GM19025 (cell line): ENCODE measurements around the gene TBL1XR1.
"Not testable (repeated sequence)": the region's sequence is repeated elsewhere in the genome, so short reads cannot be mapped to it uniquely, and the experiment has no call there.

ENCODE experiments used
- ATAC-seq: cut with Tn5 transposase; IDR thresholded peaks from one replicate; pipeline ENCODE4 v1.9.1; 2021; ENCODE audit warnings: mild to moderate bottlenecking, low read depth, moderate library complexity; ENCODE audit not compliant: unreplicated experiment

The TBL1XR1 gene

DNA sequence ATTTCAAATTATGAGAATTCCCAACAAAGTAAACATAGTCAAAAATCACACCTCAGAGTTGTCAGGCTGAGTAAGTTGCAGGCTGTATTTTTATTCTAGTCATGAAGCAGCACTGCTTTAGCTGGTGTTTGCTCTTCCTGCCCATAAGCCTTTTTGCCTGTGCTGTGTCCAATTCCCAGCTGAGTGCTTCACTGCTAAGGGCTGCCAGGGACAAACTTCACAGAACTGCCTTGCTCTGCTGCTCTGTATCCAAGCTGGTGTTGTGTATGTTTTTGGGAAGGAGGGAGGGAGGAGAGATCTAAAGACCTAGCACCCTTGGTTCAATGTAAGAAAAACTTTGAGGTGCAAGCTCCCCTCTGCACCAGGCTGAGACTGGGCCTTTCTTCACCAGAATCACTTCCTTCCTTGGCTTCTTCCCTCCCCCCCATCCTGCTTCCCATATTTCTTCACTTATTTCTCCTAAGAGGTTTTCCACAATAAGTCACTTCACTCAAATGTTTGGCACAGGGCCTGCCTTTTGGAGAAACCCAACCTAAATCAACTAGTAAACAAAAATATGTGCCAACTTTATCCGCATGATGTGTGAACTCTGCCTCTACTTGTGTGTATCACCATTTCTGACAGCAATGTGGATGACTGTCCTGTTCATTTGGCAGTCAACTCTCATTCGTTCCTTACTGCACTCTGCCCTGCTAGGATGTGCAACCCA is 156.1 kb downstream of the TBL1XR1 start:
- ATAC-seq = no peak

DNA sequence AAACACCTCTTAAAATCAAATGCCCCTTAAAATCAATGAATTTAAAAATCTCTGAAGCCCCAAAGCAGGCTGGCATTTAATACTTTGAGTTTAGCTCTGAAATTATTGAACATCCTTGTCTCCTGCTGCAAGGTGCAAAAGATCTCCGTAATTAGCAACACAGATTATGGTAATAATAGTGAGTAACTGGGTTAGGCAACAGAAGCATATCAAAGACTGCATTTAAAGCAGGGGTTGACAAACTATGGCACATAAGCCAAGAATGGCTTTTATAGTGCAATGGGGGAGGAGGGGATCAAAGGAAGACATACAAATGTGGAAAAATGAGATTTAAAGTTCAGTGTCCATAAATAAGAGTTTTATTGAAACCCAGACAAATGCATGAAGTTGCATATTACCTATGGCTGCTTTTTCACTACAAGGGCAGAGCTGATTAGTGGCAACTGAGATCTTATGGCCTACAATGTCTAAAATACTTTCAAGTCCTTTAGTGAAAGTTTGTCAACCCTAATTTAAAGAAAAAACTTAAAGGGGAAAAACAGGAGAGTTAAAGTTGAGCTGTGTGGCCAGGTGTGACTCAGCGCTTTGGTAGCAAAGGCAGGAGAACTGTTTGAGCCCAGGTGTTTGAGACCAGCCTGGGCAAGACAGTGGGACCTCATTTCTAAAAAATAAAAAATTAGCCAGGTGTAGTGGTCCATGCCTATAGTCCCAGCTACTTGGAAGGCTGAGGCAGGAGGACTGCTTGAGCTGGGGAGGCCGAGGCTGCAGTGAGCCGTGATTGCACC is 157.6 kb downstream of the TBL1XR1 start:
- no peak for ATAC-seq

DNA sequence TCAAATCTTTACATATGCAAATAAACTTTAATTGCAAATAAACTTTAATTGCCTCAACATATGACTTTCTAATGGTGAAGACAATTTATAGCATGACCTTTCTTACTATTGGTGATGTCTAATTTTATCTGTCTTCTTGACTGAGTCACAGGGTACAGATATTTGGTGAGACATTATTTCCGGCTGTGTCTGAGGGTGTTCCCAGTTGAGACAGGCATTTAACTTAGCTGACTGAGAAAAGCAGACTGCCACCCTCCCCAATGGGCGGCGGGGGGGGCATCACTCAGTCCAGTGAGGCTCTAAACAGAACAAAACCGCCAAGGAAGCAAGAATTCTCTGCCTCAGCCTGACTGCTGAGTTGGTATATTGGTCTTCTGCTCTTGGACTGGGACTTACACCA is 160.0 kb downstream of the TBL1XR1 start:
- no peak for ATAC-seq

DNA sequence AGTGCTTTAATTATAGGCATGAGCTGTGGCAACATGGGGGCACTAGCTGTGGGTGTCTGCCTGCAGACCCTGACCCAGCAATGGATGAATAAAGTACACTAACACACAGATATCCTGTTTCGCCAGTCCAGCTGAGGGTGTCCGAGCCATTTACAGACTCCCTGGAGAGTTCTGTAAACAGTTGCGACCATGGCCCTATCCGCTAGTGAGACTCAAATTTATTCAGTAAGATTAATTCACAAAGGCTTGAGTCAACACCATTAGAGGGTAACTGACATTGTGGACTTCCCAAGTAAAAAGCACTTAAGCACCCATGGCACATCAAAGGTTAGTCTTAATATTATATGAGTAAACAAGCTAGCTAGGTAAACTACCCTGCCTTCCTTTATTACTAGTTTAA is 161.6 kb downstream of the TBL1XR1 start:
- no peak for ATAC-seq

DNA sequence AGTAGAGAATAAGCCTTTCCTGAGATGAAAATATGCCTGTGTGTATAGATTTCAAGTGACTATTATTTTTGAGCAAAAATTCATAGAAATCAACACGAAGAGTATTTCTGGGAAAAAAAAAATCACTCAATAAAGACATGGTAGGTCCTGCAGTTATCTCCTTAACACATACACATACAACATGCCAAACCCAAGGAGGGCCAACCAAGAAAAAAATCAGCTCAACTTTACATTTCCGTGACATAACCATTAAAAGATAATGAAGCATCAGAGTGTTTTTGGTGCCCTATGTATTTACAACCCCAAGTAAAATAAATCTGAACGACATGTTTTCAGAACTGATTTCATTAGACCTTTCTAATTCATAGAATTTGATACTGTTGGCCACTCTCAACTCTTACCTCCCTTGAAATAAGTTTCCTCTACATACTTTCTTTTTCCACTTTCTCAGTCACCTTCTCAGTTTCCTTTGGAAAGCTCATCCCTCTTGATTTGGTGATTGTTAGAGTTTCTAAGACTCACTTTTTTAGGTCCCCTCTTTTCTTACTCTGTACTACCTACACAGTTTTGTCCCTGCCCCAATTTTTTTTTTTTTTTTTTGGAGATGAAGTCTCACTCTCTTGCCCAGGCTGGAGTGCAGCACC is 162.3 kb downstream of the TBL1XR1 start:
- no peak for ATAC-seq

DNA sequence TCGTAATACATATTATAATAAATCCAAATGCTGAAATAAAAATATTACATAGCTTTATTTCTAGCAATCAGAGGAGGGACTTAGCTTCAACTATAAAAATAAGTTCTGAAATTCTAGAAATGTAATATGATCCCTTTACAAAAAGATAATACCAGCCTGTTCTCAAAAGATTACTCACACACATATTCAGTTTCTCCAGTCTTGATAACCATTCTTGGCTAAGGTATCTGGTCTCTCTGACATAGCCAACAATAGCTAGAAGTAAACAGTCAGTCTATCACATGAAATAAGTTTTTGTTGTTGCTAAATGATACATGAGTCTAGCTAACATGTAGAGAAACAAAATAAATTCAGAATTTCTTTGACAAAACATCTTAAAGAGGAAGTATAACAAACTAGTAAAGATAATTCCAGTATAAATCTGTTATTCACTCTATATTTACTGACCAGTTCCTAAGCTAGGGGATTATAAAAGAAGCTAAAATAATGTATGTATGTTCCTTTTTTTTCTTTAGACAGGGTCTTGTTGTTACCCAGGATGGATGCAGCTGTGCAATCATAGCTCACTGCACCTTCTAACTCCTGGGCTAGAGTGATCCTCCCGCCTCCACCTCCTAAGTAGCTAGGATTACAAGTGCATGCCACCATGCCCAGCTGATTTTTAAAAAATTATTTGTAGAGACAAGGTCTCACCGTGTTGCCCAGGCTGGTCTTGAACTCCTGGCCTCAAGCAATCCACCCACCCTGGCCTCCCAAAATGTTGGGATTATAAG is 170.6 kb downstream of the TBL1XR1 start:
- no peak for ATAC-seq

DNA sequence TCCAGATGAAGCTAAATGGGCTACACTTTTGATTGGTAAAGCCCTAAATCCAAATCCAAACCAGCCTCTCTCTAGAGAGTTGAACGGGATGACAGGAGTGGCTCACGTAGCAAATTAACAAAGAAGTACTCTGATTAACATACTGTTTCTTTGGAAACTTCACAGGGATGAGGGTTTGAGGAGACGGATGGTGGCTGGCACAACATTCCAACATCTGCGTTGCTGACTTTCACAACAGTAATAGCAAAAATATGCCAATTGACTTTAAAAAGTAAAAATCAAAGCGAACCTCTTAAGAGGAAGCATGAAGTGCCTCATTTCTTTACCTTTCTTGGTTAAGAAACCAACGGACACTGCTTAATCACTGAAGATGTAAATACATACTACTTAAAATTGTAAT is 181.4 kb downstream of the TBL1XR1 start:
- no peak for ATAC-seq

DNA sequence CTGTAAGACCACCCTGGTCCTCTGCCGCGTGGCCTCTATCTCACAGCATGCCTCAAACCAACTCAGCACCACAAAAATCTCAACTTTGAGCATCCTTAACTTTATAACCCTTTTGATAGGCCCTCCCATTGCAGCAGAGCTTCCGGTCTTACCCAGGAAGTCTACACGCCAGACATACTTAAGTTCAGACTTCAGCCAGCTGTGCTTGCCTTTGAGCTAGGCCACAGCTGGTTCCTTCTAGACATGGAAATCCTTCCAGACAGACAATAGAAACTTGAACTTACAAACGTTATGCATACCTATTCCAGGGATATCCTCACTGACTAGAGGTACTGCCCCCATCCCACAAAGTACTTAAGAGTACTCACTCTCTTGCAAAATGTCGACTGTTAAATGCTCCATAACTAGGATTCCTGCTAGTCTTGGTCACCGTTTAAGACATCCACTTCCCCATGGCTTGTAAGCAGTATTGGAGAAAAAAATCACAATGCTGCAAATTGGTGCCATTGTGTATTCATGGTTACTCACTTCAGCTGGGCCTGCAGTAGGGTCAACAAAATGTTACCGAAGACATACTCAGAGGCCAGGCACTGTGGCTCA is 183.5 kb downstream of the TBL1XR1 start:
- no peak for ATAC-seq

DNA sequence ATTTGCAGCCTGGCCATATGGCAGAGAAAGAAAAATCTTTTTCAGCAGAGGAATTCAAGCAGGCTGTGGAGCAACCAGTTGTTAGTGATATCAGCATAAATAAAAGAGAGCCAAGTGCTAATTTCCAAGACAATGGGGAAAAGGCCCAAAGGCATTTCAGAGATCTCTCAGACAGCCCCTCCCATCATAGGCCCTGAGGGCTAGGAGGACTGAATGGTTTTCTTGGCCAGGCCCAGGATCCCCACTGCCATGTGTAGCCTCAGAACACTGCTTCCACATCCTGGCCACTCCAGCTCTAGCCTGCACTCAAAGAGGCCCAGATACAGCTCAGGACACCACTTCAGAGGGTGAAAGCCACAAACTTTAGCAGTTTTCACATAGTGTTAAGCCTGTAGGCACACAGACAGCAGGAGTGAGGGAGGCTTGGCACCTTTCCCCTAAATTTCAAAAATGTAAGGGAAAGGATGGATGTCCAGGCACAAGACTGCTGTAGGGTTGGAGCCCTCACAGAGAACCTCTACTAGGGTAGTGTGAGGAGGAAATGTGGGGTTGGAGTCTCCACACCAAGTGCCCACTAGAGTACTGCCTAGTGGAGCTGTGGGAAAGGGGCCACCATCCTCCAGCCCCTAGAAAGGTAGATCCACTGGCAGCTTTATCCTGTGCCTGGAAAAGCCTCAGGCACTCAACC is 191.4 kb downstream of the TBL1XR1 start:
- no peak for ATAC-seq

DNA sequence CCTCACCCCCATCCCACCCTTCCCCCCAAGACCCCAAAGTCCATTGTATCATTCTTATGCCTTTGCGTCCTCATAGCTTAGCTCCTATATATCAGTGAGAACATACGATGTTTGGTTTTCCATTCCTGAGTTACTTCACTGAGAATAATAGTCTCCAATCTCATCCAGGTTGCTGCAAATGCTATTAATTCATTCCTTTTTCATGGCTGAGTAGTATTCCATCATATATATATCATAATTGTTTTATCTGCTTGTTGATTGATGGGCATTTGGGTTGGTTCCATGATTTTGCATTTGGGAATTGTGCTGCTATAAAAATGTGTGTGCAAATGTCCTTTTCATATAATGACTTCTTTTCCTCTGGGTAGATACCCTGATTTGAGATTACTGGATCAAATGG is 197.1 kb downstream of the TBL1XR1 start:
- not testable (repeated sequence) for ATAC-seq

DNA sequence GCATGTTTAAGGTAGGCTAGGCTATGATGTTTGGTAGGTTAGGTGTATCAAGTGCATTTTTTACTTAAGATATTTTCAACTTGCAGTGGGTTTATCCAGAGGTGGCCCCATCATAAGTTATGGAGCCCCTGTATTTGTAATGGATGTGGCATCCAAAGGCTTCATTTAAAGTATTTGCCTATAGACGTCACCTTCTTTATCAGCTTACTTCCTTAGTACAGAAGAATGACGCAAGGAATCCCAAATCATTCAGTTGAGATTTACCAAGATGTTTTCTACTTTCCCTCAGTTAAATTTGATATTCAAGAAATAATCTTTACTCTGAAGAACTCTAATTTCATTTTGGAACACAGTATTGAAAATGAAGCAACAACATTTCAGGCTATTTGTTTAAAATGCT is 201.3 kb downstream of the TBL1XR1 start:
- ATAC-seq = no peak

DNA sequence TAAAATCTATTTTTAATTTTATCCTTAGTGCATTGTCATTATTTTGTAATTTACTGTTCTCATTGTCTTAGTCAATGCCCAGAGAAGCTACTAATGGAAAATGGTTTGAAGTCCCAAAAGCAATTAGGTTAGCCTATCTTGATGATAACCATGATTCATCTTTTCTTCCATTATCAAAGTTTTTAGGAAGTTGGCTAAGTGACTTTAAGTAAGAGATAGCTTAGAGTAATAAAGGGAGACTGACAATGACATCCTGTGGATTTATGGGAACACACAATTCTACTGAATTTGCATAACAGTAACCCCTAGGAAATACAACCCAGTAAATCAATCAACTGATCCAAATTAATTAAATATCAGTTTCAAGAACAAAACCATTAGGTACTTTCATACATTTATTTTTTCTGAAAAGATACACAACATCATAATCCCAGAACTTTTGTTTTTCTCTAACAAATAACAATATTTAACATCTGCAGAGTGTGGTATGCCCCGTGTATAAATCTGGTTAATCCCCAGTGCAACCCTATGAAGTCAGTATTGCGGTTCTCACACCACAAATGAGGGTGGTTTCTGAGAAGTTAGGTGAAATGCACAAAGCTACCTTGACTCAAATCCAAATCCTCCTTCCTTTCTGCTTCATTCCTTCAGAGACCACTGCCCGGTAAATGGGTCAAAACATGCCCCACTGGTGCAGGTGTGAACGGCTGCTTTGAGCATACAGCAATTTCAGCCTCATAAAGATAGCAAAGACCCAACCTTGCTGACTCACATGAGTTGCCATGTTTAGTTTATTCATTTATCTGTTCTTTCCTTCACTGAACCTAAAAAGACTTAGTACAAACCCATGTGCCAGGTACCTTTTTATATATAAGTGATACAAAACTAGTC is 202.1 kb downstream of the TBL1XR1 start:
- ATAC-seq = no peak

DNA sequence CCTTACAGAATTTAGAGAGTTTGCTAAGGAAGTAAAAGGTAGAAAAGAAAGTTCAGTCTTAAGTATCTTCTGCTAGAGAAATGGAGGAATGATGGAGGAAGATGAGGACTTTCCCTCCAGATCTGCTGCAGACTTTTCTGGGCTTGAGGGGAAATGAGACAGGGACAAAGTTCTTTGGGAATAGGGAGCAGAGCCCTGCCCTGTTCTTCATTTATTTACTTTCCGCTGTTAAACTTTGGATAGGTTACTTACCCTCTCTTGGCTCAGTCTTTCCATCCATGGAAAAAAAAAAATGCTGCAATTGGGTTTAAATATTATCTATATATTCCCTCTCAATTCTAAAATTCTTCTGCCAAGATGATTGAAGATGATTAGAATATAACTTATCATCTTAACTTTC is 202.9 kb downstream of the TBL1XR1 start:
- ATAC-seq = no peak

DNA sequence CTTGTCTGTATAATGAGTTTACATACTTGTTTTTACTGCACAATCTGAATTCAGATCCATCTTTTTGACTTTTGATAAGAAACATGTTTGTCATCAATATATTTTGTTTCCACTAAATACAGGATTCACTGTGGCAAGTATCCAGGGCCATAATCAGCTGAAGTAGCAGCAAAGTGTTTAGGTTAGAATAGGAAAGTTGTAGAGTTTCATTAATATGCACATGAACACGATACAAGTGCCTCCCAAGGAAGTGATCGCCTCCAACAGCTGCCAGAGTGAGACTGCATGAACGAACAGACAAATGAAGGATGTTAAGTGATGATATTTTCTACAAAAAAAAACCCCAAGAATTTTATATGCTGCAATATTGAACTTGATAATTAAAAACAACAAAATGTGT is 204.3 kb downstream of the TBL1XR1 start:
- no peak for ATAC-seq

DNA sequence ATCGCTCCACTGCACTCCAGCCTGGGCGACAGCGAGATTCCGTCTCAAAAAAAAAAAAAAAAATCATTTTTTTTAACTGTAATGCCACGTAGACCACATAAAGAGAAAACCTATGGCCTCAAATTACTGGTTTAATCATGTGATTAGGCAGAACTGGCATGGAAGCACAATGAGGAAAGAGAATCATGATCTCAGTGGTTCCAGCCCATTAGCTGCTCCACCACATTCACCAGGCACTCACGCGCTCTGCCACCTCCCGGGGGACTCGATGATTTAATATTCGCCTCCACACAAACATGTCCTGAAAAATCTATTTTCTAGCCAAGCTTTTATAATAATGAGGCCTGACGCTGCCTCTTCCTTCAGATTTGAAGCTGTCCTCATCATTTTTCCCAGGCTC is 204.7 kb downstream of the TBL1XR1 start:
- no peak for ATAC-seq

DNA sequence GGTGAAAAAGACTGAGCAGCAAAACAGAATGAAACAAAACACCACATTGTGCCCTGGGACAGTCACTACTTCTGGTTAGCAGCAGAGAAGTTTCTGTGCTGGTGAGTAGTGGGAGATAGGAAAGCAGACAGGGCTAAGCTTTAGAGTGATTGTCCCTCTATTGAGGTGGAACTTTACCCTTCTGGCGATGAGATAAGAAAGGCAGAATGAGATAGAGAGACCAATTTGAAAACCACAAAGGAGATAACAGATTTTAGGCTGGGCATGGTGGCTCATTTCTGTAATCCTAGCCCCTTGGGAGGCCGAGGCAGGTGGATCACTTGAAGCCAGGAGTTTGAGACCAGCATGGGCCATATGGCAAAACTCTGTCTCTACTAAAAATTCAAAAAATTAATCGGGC is 208.5 kb downstream of the TBL1XR1 start:
- ATAC-seq = no peak

DNA sequence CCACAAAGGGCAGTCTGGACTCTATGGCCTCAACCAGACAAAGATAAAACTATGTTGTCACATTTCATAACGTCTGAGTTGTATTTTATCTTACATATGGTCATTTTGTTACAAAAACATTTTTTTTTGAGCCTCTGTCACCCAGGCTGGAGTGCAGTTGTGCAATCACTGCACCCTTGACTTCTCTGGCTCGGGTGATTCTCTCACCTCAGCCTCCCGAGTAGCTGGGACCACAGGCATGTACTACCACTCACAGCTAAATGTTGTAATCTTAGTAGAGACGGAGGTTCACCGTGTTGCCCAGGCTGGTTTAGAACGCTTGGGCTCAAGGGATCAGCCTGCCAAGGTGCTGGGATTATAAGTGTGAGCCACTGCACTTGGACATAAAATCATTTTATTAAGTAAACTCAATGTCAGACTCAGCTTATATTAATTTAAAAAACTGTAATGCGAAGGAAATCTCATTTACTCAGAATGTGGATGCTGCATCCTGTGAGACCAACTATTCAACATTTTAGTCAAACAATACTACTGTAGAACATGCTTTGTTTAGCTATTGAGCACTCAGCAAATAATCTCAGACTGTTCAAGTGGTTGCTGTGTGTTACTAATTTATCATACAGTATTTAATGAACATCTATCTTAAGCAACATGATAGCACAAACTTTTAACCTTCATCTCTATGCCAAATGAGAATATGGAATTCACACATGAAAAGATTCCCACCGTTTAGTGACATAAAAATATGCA is 209.2 kb downstream of the TBL1XR1 start:
- ATAC-seq = no peak

DNA sequence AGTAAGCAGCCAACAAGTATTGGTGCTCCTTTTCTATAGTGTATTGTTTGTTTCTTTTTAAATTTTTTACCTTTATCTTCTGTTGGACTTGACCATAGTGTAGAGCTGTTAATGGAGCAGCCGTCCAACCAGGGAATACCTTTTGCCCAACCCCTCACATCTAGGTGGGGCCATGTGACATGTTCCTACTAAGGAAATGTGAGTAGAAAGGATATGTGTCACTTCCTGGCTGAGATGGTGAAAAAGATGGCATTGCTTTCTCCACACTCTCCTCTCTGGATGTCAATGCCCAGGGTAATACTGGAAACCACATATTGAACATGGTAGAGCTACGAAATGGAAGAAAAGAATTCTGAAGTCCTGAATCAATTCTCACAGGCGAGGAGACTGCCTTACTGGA is 218.8 kb downstream of the TBL1XR1 start:
- ATAC-seq = no peak
